H9 (cell line): Measurements from ENCODE around the gene METTL25B. TPM values are rescaled to one million over a fixed set of nuclear protein-coding genes. Genes with fewer than 3 reads are reported as not detected.

Experiments
- DNase-seq: peaks from one replicate; pipeline ENCODE4 v3.0.0-alpha.2; 2017
- H2AFZ ChIP-seq: one replicate; pipeline ENCODE4 v1.6.1; 2013; ENCODE audit warnings: mild to moderate bottlenecking, low read length, control low read depth, moderate library complexity
- H2AK5ac ChIP-seq: 2 replicates; pipeline ENCODE4 v1.6.1; 2013; ENCODE audit warnings: low read length, control low read depth, mixed read lengths; ENCODE audit not compliant: insufficient read length
- H2BK120ac ChIP-seq: one replicate; pipeline ENCODE4 v1.6.1; 2013; ENCODE audit warnings: low read depth, mild to moderate bottlenecking, low read length, control low read depth, inconsistent platforms; ENCODE audit not compliant: poor library complexity, severe bottlenecking
- H2BK12ac ChIP-seq: 2 replicates; pipeline ENCODE4 v1.6.1; 2013; ENCODE audit warnings: low read length, control low read depth, mixed read lengths, low read depth; ENCODE audit not compliant: insufficient read length
- H2BK15ac ChIP-seq: 2 replicates; pipeline ENCODE4 v1.6.1; 2013; ENCODE audit warnings: low read depth, low read length, control low read depth
- H2BK20ac ChIP-seq: one replicate; pipeline ENCODE4 v1.6.1; 2013; ENCODE audit warnings: low read depth, mild to moderate bottlenecking, low read length, control low read depth, inconsistent platforms; ENCODE audit not compliant: poor library complexity, severe bottlenecking
- H2BK5ac ChIP-seq: 2 replicates; pipeline ENCODE4 v1.6.1; 2013; ENCODE audit warnings: low read length, control low read depth, mixed read lengths; ENCODE audit not compliant: insufficient read length
- H3K14ac ChIP-seq: 2 replicates; pipeline ENCODE4 v1.6.1; 2013; ENCODE audit warnings: low read length, control low read depth; ENCODE audit not compliant: insufficient read depth
- H3K18ac ChIP-seq: 2 replicates; pipeline ENCODE4 v1.6.1; 2013; ENCODE audit warnings: low read depth, mild to moderate bottlenecking, mixed read lengths, low read length, control low read depth; ENCODE audit not compliant: insufficient read length
- H3K23ac ChIP-seq: 2 replicates; pipeline ENCODE4 v1.6.1; 2013; ENCODE audit warnings: low read length, control low read depth, mixed read lengths, low read depth; ENCODE audit not compliant: insufficient read length
- H3K23me2 ChIP-seq: 2 replicates; pipeline ENCODE4 v1.6.1; 2013; ENCODE audit warnings: low read depth, mild to moderate bottlenecking, mixed read lengths, low read length, control low read depth; ENCODE audit not compliant: insufficient read length, poor library complexity, severe bottlenecking
- H3K27ac ChIP-seq: 2 replicates; pipeline ENCODE4 v1.5.1; 2013; ENCODE audit warnings: low read length, control low read depth, mixed read lengths, low read depth; ENCODE audit not compliant: insufficient read length
- H3K27me3 ChIP-seq: 2 replicates; pipeline ENCODE4 v1.6.1; 2013; ENCODE audit warnings: low read length, control low read depth, inconsistent platforms; ENCODE audit not compliant: insufficient read depth
- H3K4ac ChIP-seq: 2 replicates; pipeline ENCODE4 v1.6.1; 2013; ENCODE audit warnings: low read depth, mild to moderate bottlenecking, control low read depth, inconsistent platforms, low read length, moderate library complexity
- H3K4me1 ChIP-seq: 2 replicates; pipeline ENCODE4 v1.6.1; 2013; ENCODE audit warnings: low read length, control low read depth, inconsistent platforms; ENCODE audit not compliant: insufficient read depth
- H3K4me2 ChIP-seq: 2 replicates; pipeline ENCODE4 v1.6.1; 2013; ENCODE audit warnings: low read length, control low read depth, mixed read lengths; ENCODE audit not compliant: insufficient read length, insufficient read depth
- H3K56ac ChIP-seq: 2 replicates; pipeline ENCODE4 v1.6.1; 2013; ENCODE audit warnings: low read depth, mild to moderate bottlenecking, mixed read lengths, low read length, control low read depth; ENCODE audit not compliant: insufficient read length
- H3K79me1 ChIP-seq: 2 replicates; pipeline ENCODE4 v1.6.1; 2013; ENCODE audit warnings: low read depth, mild to moderate bottlenecking, moderate library complexity, low read length, control low read depth, inconsistent platforms; ENCODE audit not compliant: insufficient read depth, poor library complexity, severe bottlenecking
- H3K79me2 ChIP-seq: 2 replicates; pipeline ENCODE4 v1.6.1; 2013; ENCODE audit warnings: low read length, control low read depth, inconsistent platforms; ENCODE audit not compliant: insufficient read depth
- H3K9ac ChIP-seq: 2 replicates; pipeline ENCODE4 v1.6.1; 2013; ENCODE audit warnings: low read length, control low read depth, mixed read lengths; ENCODE audit not compliant: insufficient read length; ENCODE audit errors: extremely low read depth
- H3K9me3 ChIP-seq: one replicate; pipeline ENCODE4 v1.6.1; 2013; ENCODE audit warnings: low read depth, low read length, inconsistent platforms; ENCODE audit not compliant: control insufficient read depth
- H3T11ph ChIP-seq: one replicate; pipeline ENCODE4 v1.6.1; 2013; ENCODE audit warnings: mild to moderate bottlenecking, low read length, control low read depth, inconsistent platforms
- H4K20me1 ChIP-seq: one replicate; pipeline ENCODE4 v1.6.1; 2013; ENCODE audit not compliant: control insufficient read depth, insufficient read length, insufficient read depth
- H4K5ac ChIP-seq: 2 replicates; pipeline ENCODE4 v1.6.1; 2013; ENCODE audit warnings: low read depth, mild to moderate bottlenecking, mixed read lengths, low read length, control low read depth; ENCODE audit not compliant: insufficient read length
- H4K8ac ChIP-seq: replicated peaks from 2 replicates; pipeline ENCODE4 v1.6.1; 2013; ENCODE audit warnings: low read length, control low read depth, mixed read lengths, low read depth; ENCODE audit not compliant: insufficient read length
- H4K91ac ChIP-seq: 2 replicates; pipeline ENCODE4 v1.6.1; 2013; ENCODE audit warnings: low read depth, mild to moderate bottlenecking, moderate library complexity, mixed read lengths, low read length, control low read depth; ENCODE audit not compliant: insufficient read length
- H3K27ac Mint-ChIP-seq, 3 experiments: 2 replicates in 2 of 3; 3 replicates in 1 of 3; pipeline ENCODE4 v1.8.0; 2020 to 2021; ENCODE audit warnings: mixed read lengths in 3 of 3, mild to moderate bottlenecking in 1 of 3, moderate library complexity in 1 of 3
- H3K27me3 Mint-ChIP-seq: 2 replicates; pipeline ENCODE4 v1.8.0; 2021; ENCODE audit warnings: low read depth, mild to moderate bottlenecking, moderate library complexity, mixed read lengths
- H3K36me3 Mint-ChIP-seq, 3 experiments: 2 replicates in 2 of 3; 3 replicates in 1 of 3; pipeline ENCODE4 v1.8.0; 2020 to 2021; ENCODE audit warnings: low read depth in 3 of 3, mixed read lengths in 3 of 3; ENCODE audit not compliant: insufficient read depth in 1 of 3
- H3K4me1 Mint-ChIP-seq, 2 experiments: 2 replicates each; pipeline ENCODE4 v1.8.0; 2020; ENCODE audit warnings: mixed read lengths in 2 of 2
- H3K4me3 Mint-ChIP-seq, 2 experiments: 2 replicates in 1 of 2; 3 replicates in 1 of 2; pipeline ENCODE4 v1.8.0; 2020 to 2021; ENCODE audit warnings: mild to moderate bottlenecking in 2 of 2, mixed read lengths in 2 of 2, moderate library complexity in 1 of 2
- H3K9me3 Mint-ChIP-seq, 2 experiments: 2 replicates in 1 of 2; 3 replicates in 1 of 2; pipeline ENCODE4 v1.8.0; 2020; ENCODE audit warnings: mild to moderate bottlenecking in 2 of 2, mixed read lengths in 2 of 2, moderate library complexity in 1 of 2
- CTCF ChIP-seq: fragments of 200-600 bp; sonication (generic); conservative IDR thresholded peaks from 3 replicates; pipeline ENCODE4 v1.8.0; 2021; ENCODE audit warnings: antibody characterized with exemption, mild to moderate bottlenecking
- WGBS: extraction: QIAGEN DNeasy Blood & Tissue Kit; methylation state at CpG from one replicate; pipeline ENCODE4 v1.1.7; 2013; ENCODE audit warnings: missing lambda C conversion rate, low lambda C conversion rate, mixed read lengths; ENCODE audit not compliant: insufficient read length; ENCODE audit errors: extremely low coverage; 5-methylcytosine and 5-hydroxymethylcytosine counted together
- total RNA-seq: library from RNA; stranded (reverse); gene quantifications from 2 replicates; pipeline ENCODE4 v1.2.1, GENCODE V29; 2021

The METTL25B gene
- total RNA-seq, 1 experiment from 2014 or later: 26.2 TPM

GRCh38 chr1:156750191-156750672 is 22.0 kb downstream of the METTL25B start:
- Histone ChIP-seq H4K91ac (no peak overlapping the region), H3K4me1 (peaks cover 28% of the 10 kb centered on the region)
- no CpG with 5 or more reads among the region's 5 CpGs for WGBS

More at GRCh38 chr1:156750191-156750672, 22.0 kb downstream of the METTL25B start:
- no peak overlapping the region for H2AFZ ChIP-seq
- no peak overlapping the region for H2BK120ac ChIP-seq
- peak overlapping the region; percentile 85 for H3K9ac ChIP-seq
- DNase-seq: no peak
- no peak overlapping the region for H4K5ac ChIP-seq
- H2BK5ac ChIP-seq: no peak overlapping the region
- H3K4ac ChIP-seq: no peak overlapping the region
- H4K8ac ChIP-seq: no peak overlapping the region
- H3K27ac Mint-ChIP-seq: peak overlapping the region; percentile 88 to 98 (median 96)
- no peak overlapping the region for H3T11ph ChIP-seq
- peaks cover 32% of the 10 kb centered on the region; the same call in 1 of the 2 replicates for H3K79me2 ChIP-seq
- H4K20me1 ChIP-seq: no peaks in the 10 kb centered on the region
- no peak overlapping the region for H2BK15ac ChIP-seq
- no peaks in the 10 kb centered on the region for H3K27me3 ChIP-seq
- H3K23ac ChIP-seq: no peak overlapping the region
- H2AK5ac ChIP-seq: no peak overlapping the region
- peaks cover 53 to 55% of the 10 kb centered on the region in 2 experiments for H3K4me1 Mint-ChIP-seq
- H3K56ac ChIP-seq: no peak overlapping the region
- H3K79me1 ChIP-seq: no peaks in the 10 kb centered on the region
- no peak for TF ChIP-seq CTCF
- H3K4me2 ChIP-seq: peak overlapping the region; percentile 73
- H3K4me3 Mint-ChIP-seq: peak overlapping the region; percentile 91 to 94
- H3K27ac ChIP-seq: no peak overlapping the region
- 0 out of 2 replicates have a peak overlapping the region, but pooled peaks have one; percentile 32 for H3K14ac ChIP-seq
- H3K36me3 Mint-ChIP-seq: peaks cover 9 to 18% (median 17%) of the 10 kb centered on the region in 3 experiments
- H3K23me2 ChIP-seq: peaks cover 23% of the 10 kb centered on the region
- peak overlapping the region; percentile 39 for H3K18ac ChIP-seq
- no peak overlapping the region for H2BK20ac ChIP-seq
- no peak overlapping the region for H2BK12ac ChIP-seq
- H3K9me3 ChIP-seq: no peaks in the 10 kb centered on the region
- H3K9me3 Mint-ChIP-seq: no peaks in the 10 kb centered on the region
- no peaks in the 10 kb centered on the region for H3K27me3 Mint-ChIP-seq
